ENCODE measurements around the gene NOTCH2. TPM values are rescaled to one million over a fixed set of nuclear protein-coding genes. Genes with fewer than 3 reads are reported as not detected.

Gene NOTCH2
- total RNA-seq, 1 experiment from 2014 or later: 53.7 TPM

DNA sequence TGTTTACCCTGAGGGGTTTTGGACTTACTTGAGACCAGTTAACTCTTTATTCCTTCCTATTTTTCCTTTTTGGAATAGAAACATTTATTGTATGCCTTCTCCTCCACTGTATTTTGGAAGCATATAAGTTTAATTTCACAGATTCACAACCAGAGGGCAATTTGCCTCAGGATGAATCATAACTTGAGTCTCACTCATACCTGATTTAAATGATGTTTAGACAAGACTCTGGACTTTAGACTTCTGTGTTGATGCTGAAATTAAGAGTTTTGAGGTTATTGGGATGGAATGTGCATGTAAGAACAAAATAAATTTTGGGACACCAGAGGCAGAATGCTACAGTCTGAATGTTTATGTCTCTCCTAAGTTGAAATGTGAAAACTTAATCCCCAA, 166.0 kb downstream of the NOTCH2 start:
- Histone ChIP-seq H3K27me3 (ENCODE audit: insufficient read depth, low read length) (no peaks in the 10 kb centered on the region), H3K4ac (ENCODE audit: low read depth, low read length) (no peak overlapping the region), H3K14ac (ENCODE audit: insufficient read depth, low read length) (no peak overlapping the region), H2BK120ac (ENCODE audit: low read depth, low read length, poor library complexity, severe bottlenecking) (no peak overlapping the region), H3K4me1 (ENCODE audit: insufficient read depth, low read length) (no peaks in the 10 kb centered on the region), H3K4me2 (ENCODE audit: insufficient read depth, insufficient read length, low read length) (no peak overlapping the region), H4K5ac (ENCODE audit: insufficient read length, low read depth, low read length) (no peak overlapping the region), H3K56ac (ENCODE audit: insufficient read length, low read depth, low read length) (no peak overlapping the region), H2BK15ac (ENCODE audit: low read depth, low read length) (no peak overlapping the region), H3K23me2 (ENCODE audit: insufficient read length, low read depth, low read length, poor library complexity, severe bottlenecking) (no peaks in the 10 kb centered on the region), H4K20me1 (ENCODE audit: control insufficient read depth, insufficient read depth, insufficient read length) (no peaks in the 10 kb centered on the region), H3K18ac (ENCODE audit: insufficient read length, low read depth, low read length) (no peak overlapping the region), H4K91ac (ENCODE audit: insufficient read length, low read depth, low read length) (no peak overlapping the region), H2BK20ac (ENCODE audit: low read depth, low read length, poor library complexity, severe bottlenecking) (no peak overlapping the region), H3K23ac (ENCODE audit: insufficient read length, low read depth, low read length) (no peak overlapping the region), H2AFZ (ENCODE audit: low read length) (no peak overlapping the region), H2BK12ac (ENCODE audit: insufficient read length, low read depth, low read length) (no peak overlapping the region), H2AK5ac (ENCODE audit: insufficient read length, low read length) (no peak overlapping the region), H3K9ac (ENCODE audit: extremely low read depth, insufficient read length, low read length) (no peak overlapping the region), H3K79me2 (ENCODE audit: insufficient read depth, low read length) (no peaks in the 10 kb centered on the region), H3K79me1 (ENCODE audit: insufficient read depth, low read depth, low read length, poor library complexity, severe bottlenecking) (no peaks in the 10 kb centered on the region), H2BK5ac (ENCODE audit: insufficient read length, low read length) (no peak overlapping the region), H3K9me3 (ENCODE audit: control insufficient read depth, low read depth, low read length) (no peaks in the 10 kb centered on the region), H4K8ac (replicated peaks; ENCODE audit: insufficient read length, low read depth, low read length) (no peak overlapping the region), H3K27ac (ENCODE audit: insufficient read length, low read depth, low read length) (no peak overlapping the region), H3T11ph (ENCODE audit: low read length) (no peak overlapping the region)
- Mint-ChIP-seq H3K4me1 (no peaks in the 10 kb centered on the region), H3K36me3 (ENCODE audit: insufficient read depth in 1 of 3, low read depth in 3 of 3) (no peaks in the 10 kb centered on the region), H3K9me3 (no peaks in the 10 kb centered on the region), H3K4me3 (no peak overlapping the region), H3K27ac (no peak overlapping the region), H3K27me3 (ENCODE audit: low read depth) (peaks cover 6% of the 10 kb centered on the region)
- TF ChIP-seq, protein P1, sequence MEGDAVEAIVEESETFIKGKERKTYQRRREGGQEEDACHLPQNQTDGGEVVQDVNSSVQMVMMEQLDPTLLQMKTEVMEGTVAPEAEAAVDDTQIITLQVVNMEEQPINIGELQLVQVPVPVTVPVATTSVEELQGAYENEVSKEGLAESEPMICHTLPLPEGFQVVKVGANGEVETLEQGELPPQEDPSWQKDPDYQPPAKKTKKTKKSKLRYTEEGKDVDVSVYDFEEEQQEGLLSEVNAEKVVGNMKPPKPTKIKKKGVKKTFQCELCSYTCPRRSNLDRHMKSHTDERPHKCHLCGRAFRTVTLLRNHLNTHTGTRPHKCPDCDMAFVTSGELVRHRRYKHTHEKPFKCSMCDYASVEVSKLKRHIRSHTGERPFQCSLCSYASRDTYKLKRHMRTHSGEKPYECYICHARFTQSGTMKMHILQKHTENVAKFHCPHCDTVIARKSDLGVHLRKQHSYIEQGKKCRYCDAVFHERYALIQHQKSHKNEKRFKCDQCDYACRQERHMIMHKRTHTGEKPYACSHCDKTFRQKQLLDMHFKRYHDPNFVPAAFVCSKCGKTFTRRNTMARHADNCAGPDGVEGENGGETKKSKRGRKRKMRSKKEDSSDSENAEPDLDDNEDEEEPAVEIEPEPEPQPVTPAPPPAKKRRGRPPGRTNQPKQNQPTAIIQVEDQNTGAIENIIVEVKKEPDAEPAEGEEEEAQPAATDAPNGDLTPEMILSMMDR (conservative IDR thresholded peaks at IDR 0.05): no peak
- no peak for DNase-seq
